Lower leg skin (tissue), 4 donors: ENCODE measurements around the gene GIN1. TPM values are rescaled to one million over a fixed set of nuclear protein-coding genes. Genes with fewer than 3 reads are reported as not detected.

Experiments used
- DNase-seq, 2 donors: peaks; one replicate each; pipeline ENCODE4 v3.0.0-alpha.2; 2019; ENCODE audit warnings: low spot score in 2 of 2
- H3K4me3 ChIP-seq: fragments of 200-600 bp; sonication (generic); 2 replicates; pipeline ENCODE4 v1.5.1; 2017; ENCODE audit warnings: mild to moderate bottlenecking, low read depth; ENCODE audit not compliant: poor library complexity, severe bottlenecking
- POLR2A ChIP-seq, 2 donors: fragments of 450-650 bp; IDR thresholded peaks; one replicate each; pipeline ENCODE4 v1.6.1; 2016 to 2017; ENCODE audit warnings: antibody characterized with exemption in 2 of 2, mild to moderate bottlenecking in 1 of 2, moderate library complexity in 1 of 2
- WGBS, 2 donors: methylation state at CpG; one replicate each; pipeline ENCODE4 v1.1.5; 2018; 5-methylcytosine and 5-hydroxymethylcytosine counted together
- intact Hi-C: fragments of 100-400 bp; cut with DNase I; formaldehyde crosslinking; loops from one replicate; pipeline ENCODE4 v1.15.0; 2023; ENCODE audit warnings: low total_unique reads
- total RNA-seq, 4 donors: library from RNA; depleted of rRNA; stranded (reverse); fragments of >200 nt; gene quantifications; one replicate each; pipeline ENCODE4 v1.1.0, GENCODE V29; 2016
- TF ChIP-seq, protein P1 (sequence below), 3 donors: fragments of 450-650 bp; IDR thresholded peaks; one replicate each; pipeline ENCODE4 v1.5.1; 2016; ENCODE audit warnings: antibody characterized with exemption in 3 of 3, mild to moderate bottlenecking in 3 of 3, moderate library complexity in 2 of 3

GIN1 gene
- total RNA-seq, 4 donors from 2014 or later: 1.3 to 5.0 (median 4.1) TPM

- intact Hi-C loops: no loop called here
- no peak for DNase-seq
- no peak overlapping the region for H3K4me3 ChIP-seq
- TF ChIP-seq, protein P1, sequence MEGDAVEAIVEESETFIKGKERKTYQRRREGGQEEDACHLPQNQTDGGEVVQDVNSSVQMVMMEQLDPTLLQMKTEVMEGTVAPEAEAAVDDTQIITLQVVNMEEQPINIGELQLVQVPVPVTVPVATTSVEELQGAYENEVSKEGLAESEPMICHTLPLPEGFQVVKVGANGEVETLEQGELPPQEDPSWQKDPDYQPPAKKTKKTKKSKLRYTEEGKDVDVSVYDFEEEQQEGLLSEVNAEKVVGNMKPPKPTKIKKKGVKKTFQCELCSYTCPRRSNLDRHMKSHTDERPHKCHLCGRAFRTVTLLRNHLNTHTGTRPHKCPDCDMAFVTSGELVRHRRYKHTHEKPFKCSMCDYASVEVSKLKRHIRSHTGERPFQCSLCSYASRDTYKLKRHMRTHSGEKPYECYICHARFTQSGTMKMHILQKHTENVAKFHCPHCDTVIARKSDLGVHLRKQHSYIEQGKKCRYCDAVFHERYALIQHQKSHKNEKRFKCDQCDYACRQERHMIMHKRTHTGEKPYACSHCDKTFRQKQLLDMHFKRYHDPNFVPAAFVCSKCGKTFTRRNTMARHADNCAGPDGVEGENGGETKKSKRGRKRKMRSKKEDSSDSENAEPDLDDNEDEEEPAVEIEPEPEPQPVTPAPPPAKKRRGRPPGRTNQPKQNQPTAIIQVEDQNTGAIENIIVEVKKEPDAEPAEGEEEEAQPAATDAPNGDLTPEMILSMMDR (IDR thresholded peaks at IDR 0.05): no peak
- TF ChIP-seq POLR2A (IDR thresholded peaks at IDR 0.05): no peak
- WGBS, 2 donors: 77 to 80% methylated on average over 4 of the region's 4 CpGs
Observed at GRCh38 chr5:103117471-103117991, 2.4 kb downstream of the GIN1 start.

- 85 to 88% methylated on average over 2 of the region's 2 CpGs for WGBS, 2 donors
- no peak for DNase-seq
- H3K4me3 ChIP-seq: no peak overlapping the region
- no peak for TF ChIP-seq POLR2A (IDR thresholded peaks at IDR 0.05)
- TF ChIP-seq, protein P1 (IDR thresholded peaks at IDR 0.05): no peak
- intact Hi-C loops: no loop called here
Observed at GRCh38 chr5:103114440-103114839, 5.5 kb downstream of the GIN1 start.

DNA sequence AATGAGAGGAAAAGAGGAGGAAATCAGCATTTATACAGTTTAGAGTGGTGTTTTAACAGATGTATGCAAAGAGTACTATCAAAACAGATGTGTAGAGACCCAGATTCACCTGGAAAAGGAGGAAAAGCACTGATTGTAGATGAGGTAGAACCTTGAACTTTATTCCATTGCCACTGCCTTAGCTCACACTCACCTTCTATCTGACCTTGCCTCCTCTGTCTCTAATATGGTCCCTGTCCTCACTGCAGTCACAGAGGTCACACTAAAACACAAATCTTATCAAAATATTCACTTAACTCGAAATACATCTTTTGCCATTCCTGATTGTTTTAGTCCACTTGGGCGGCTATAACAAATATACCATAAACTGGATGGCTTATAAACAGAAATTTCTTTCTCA, 7.0 kb downstream of the GIN1 start:
- H3K4me3 ChIP-seq: no peak overlapping the region
- 96 to 97% methylated on average over 2 of the region's 2 CpGs for WGBS, 2 donors
- intact Hi-C loops: no loop called here
- no peak for DNase-seq
- TF ChIP-seq, protein P1 (IDR thresholded peaks at IDR 0.05): no peak
- no peak for TF ChIP-seq POLR2A (IDR thresholded peaks at IDR 0.05)

DNA sequence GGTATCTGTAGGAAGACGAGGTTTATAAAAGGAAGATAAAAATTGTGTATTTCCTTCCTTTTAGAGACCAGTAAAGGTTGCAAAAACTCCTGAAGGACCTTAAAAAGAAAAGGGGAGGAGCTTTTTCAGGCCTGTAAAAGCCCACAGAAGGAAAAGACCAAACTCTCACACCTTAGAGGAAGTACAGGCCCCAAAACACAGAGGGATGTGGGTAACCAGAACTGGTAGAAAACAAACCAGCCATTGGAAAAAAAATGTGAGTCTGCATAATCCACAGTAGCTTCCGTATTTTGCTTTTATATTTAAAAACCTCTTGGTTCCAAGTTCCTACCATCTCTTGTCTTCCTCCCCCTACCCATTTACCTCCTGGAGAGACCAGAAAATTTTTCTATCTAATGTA, 8.5 kb downstream of the GIN1 start:
- intact Hi-C loops: no loop called here
- TF ChIP-seq, protein P1 (IDR thresholded peaks at IDR 0.05): no peak
- TF ChIP-seq POLR2A (IDR thresholded peaks at IDR 0.05): no peak
- DNase-seq: no peak
- 84 to 86% methylated on average over 2 of the region's 2 CpGs for WGBS, 2 donors
- no peak overlapping the region for H3K4me3 ChIP-seq

DNA sequence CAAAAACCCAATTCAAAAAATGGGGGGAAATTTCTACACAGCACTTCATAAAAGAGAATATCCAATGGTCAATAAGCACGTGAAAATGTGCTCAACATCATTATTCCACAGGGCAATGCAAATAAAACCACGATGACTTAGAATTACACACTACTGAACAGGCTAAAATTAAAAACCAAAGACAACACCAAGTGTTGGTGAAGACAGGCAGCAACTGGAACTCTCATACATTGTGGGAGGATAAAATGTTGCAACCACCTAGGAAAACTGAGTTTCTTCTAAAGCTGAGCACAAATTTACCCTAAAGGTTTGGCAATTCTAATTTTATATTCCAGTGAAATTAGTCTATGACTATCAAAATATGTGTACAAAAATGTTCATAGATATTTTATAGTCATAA, 9.5 kb downstream of the GIN1 start:
- intact Hi-C loops: no loop called here
- TF ChIP-seq, protein P1 (IDR thresholded peaks at IDR 0.05): no peak
- TF ChIP-seq POLR2A (IDR thresholded peaks at IDR 0.05): no peak
- no peak for DNase-seq
- 98% methylated on average over 2 of the region's 2 CpGs for WGBS, 2 donors
- no peak overlapping the region for H3K4me3 ChIP-seq

DNA sequence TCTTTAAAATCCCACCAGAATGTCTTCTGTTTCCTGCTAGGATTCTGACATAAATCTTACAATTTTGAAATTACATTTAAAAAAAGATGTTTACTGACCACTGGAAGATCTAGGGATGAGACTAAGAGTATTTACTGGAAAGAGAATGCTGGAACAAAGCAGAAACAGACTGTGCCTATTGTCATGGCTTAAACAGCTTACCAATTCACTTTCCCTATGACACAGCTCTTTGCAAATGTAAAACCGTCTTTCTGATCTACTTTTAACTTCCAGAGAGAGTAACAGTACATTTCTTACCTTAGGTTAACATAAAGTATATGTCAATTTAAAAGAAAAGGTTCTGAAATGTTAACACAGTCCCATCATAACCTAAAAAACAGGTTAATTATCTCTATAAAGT, 10.7 kb downstream of the GIN1 start:
- H3K4me3 ChIP-seq: no peak overlapping the region
- DNase-seq: no peak
- WGBS, 2 donors: 78 to 83% methylated on average over 1 of the region's 1 CpG
- TF ChIP-seq, protein P1 (IDR thresholded peaks at IDR 0.05): no peak
- TF ChIP-seq POLR2A (IDR thresholded peaks at IDR 0.05): no peak
- intact Hi-C loops: loop anchor here (5.0 kb wide), 1 partner anchor 298 kb away; no protein-coding TSS in a partner anchor
